HEK293 (cell line): ENCODE data around the gene COBL.

Experiments used
- CTCF ChIA-PET: fragments of 350-600 bp; formaldehyde crosslinking; extraction: SDS; loops from one replicate; lab custom pipeline; 2021; ENCODE audit warnings: antibody characterized with exemption; lab: Yijun Ruan, JAX
- POLR2A ChIA-PET: fragments of 300-600 bp; formaldehyde crosslinking; extraction: SDS; loops from one replicate; lab custom pipeline; 2020; ENCODE audit warnings: antibody characterized with exemption, inconsistent platforms; lab: Yijun Ruan, JAX
- H3K27ac ChIP-seq: fragments of 200-500 bp; sonication (Bioruptor generic); 2 replicates; pipeline ENCODE4 v1.5.1; 2014; ENCODE audit warnings: low read depth, low read length, control low read depth, inconsistent platforms; ENCODE audit errors: extremely low read depth
- H3K36me3 ChIP-seq, 2 experiments: fragments of 200-500 bp in 1 of 2; sonication (Bioruptor generic) in 1 of 2; 1 replicate in 1 of 2; 2 replicates in 1 of 2; pipeline ENCODE4 v1.5.1; 2014 to 2017; ENCODE audit warnings: inconsistent platforms in 2 of 2, low read length in 2 of 2; ENCODE audit not compliant: control insufficient read depth in 2 of 2, insufficient read depth in 1 of 2
- H3K4me1 ChIP-seq: fragments of 200-500 bp; sonication (Bioruptor generic); 2 replicates; pipeline ENCODE4 v1.5.1; 2014; ENCODE audit warnings: mild to moderate bottlenecking, low read length, inconsistent platforms; ENCODE audit not compliant: control insufficient read depth, insufficient read depth
- H3K4me3 ChIP-seq: 2 replicates; pipeline ENCODE4 v1.5.1; 2011; ENCODE audit warnings: low read depth, mild to moderate bottlenecking, control low read depth, low read length, moderate library complexity
- H3K9me3 ChIP-seq: fragments of 200-500 bp; sonication (Bioruptor generic); 2 replicates; pipeline ENCODE4 v1.5.1; 2014; ENCODE audit warnings: low read depth, low read length, inconsistent platforms; ENCODE audit not compliant: control insufficient read depth, insufficient read depth
- GLIS2 ChIP-seq: fragments of 450-650 bp; formaldehyde crosslinking; IDR thresholded peaks from 2 replicates; pipeline ENCODE4 v1.5.1; 2016; ENCODE audit warnings: missing biosample characterization, missing genetic modification characterization
- HOXC10 ChIP-seq: sonication (generic); formaldehyde crosslinking; IDR thresholded peaks from 2 replicates; pipeline ENCODE4 v1.8.1; 2023; ENCODE audit warnings: mild to moderate bottlenecking, missing genetic modification reagents
- SETDB1 ChIP-seq: IDR thresholded peaks from one replicate; pipeline ENCODE4 v1.6.1; 2017; ENCODE audit warnings: mild to moderate bottlenecking, low read length, moderate library complexity, mixed read lengths; ENCODE audit not compliant: insufficient read length
- SP3 ChIP-seq: fragments of 450-650 bp; formaldehyde crosslinking; IDR thresholded peaks from 2 replicates; pipeline ENCODE4 v1.5.1; 2016; ENCODE audit warnings: missing biosample characterization, missing genetic modification characterization
- YY2 ChIP-seq: fragments of 450-650 bp; formaldehyde crosslinking; IDR thresholded peaks from 2 replicates; pipeline ENCODE4 v1.5.1; 2016; ENCODE audit warnings: missing biosample characterization, missing genetic modification characterization
- ZBTB17 ChIP-seq: fragments of 450-650 bp; formaldehyde crosslinking; IDR thresholded peaks from 2 replicates; pipeline ENCODE4 v1.5.1; 2016; ENCODE audit warnings: missing biosample characterization, missing genetic modification characterization
- ZBTB26 ChIP-seq: fragments of 450-650 bp; formaldehyde crosslinking; optimal IDR thresholded peaks from 2 replicates; pipeline ENCODE3; 2016; ENCODE audit warnings: missing biosample characterization, mild to moderate bottlenecking, missing genetic modification characterization
- ZFP69B ChIP-seq: fragments of 450-650 bp; formaldehyde crosslinking; IDR thresholded peaks from 2 replicates; pipeline ENCODE4 v1.5.1; 2016; ENCODE audit warnings: missing biosample characterization, missing genetic modification characterization
- ZNF169 ChIP-seq: fragments of 450-650 bp; formaldehyde crosslinking; IDR thresholded peaks from 2 replicates; pipeline ENCODE4 v1.5.1; 2016; ENCODE audit warnings: missing biosample characterization, missing genetic modification characterization
- ZNF214 ChIP-seq: fragments of 450-650 bp; formaldehyde crosslinking; IDR thresholded peaks from 2 replicates; pipeline ENCODE4 v1.5.1; 2017; ENCODE audit warnings: missing biosample characterization, mild to moderate bottlenecking, missing genetic modification characterization, borderline replicate concordance
- ZNF239 ChIP-seq: fragments of 450-650 bp; formaldehyde crosslinking; IDR thresholded peaks from 2 replicates; pipeline ENCODE4 v1.5.1; 2016; ENCODE audit warnings: missing biosample characterization, missing genetic modification characterization
- ZNF335 ChIP-seq: fragments of 450-650 bp; formaldehyde crosslinking; conservative IDR thresholded peaks from 2 replicates; pipeline ENCODE4 v1.5.1; 2016; ENCODE audit warnings: missing biosample characterization, missing genetic modification characterization
- ZNF510 ChIP-seq: fragments of 450-650 bp; formaldehyde crosslinking; IDR thresholded peaks from 2 replicates; pipeline ENCODE4 v1.5.1; 2018; ENCODE audit warnings: mild to moderate bottlenecking, missing genetic modification characterization, missing biosample characterization; ENCODE audit not compliant: insufficient replicate concordance
- ZNF514 ChIP-seq: fragments of 450-650 bp; formaldehyde crosslinking; IDR thresholded peaks from 2 replicates; pipeline ENCODE4 v1.5.1; 2016; ENCODE audit warnings: missing biosample characterization, missing genetic modification characterization
- ZNF518A ChIP-seq: fragments of 450-650 bp; formaldehyde crosslinking; conservative IDR thresholded peaks from 2 replicates; pipeline ENCODE4 v1.5.1; 2016; ENCODE audit warnings: low read depth, missing biosample characterization, missing genetic modification characterization
- ZNF555 ChIP-seq: fragments of 450-650 bp; formaldehyde crosslinking; conservative IDR thresholded peaks from 2 replicates; pipeline ENCODE4 v1.5.1; 2017; ENCODE audit warnings: missing biosample characterization, mild to moderate bottlenecking, missing genetic modification characterization, inconsistent platforms
- ZNF621 ChIP-seq: fragments of 450-650 bp; formaldehyde crosslinking; IDR thresholded peaks from 2 replicates; pipeline ENCODE4 v1.5.1; 2017; ENCODE audit warnings: missing biosample characterization, missing genetic modification characterization
- ZNF623 ChIP-seq: fragments of 450-650 bp; formaldehyde crosslinking; IDR thresholded peaks from 2 replicates; pipeline ENCODE4 v1.5.1; 2016; ENCODE audit warnings: missing biosample characterization, missing genetic modification characterization
- ZNF639 ChIP-seq: fragments of 450-650 bp; formaldehyde crosslinking; IDR thresholded peaks from 2 replicates; pipeline ENCODE4 v1.5.1; 2016; ENCODE audit warnings: missing biosample characterization, missing genetic modification characterization
- ZNF76 ChIP-seq: fragments of 450-650 bp; formaldehyde crosslinking; IDR thresholded peaks from 2 replicates; pipeline ENCODE4; 2016; ENCODE audit warnings: low read depth, missing biosample characterization, missing genetic modification characterization, borderline replicate concordance
- ZNF777 ChIP-seq: fragments of 450-650 bp; formaldehyde crosslinking; IDR thresholded peaks from 2 replicates; pipeline ENCODE4 v1.5.1; 2017; ENCODE audit warnings: missing biosample characterization, missing genetic modification characterization, borderline replicate concordance
- ZSCAN5A ChIP-seq: fragments of 450-650 bp; formaldehyde crosslinking; IDR thresholded peaks from 2 replicates; pipeline ENCODE4 v1.5.1; 2016; ENCODE audit warnings: missing biosample characterization, missing genetic modification characterization

The COBL gene

GRCh38 chr7:51138123-51139085 is 178.2 kb downstream of the COBL start:
- TF ChIP-seq ZFP69B (tag by site-specific recombination) = no peak
- TF ChIP-seq YY2 (tag by site-specific recombination) = no peak
- TF ChIP-seq GLIS2 (tag by site-specific recombination) = no peak
- no peak for TF ChIP-seq ZNF777 (tag by site-specific recombination)
- TF ChIP-seq ZNF239 (tag by site-specific recombination) = no peak
- TF ChIP-seq ZNF214 (tag by site-specific recombination) = no peak
- no peak for TF ChIP-seq ZBTB17 (tag by site-specific recombination)
- no peak for TF ChIP-seq SP3 (tag by site-specific recombination)
- TF ChIP-seq ZNF623 (tag by site-specific recombination) = no peak
- no peak for TF ChIP-seq ZNF639 (tag by site-specific recombination)
- TF ChIP-seq ZBTB26 (tag by site-specific recombination) = no peak
- no peak for TF ChIP-seq HOXC10 (CRISPR knock-in tag)
- no peak for TF ChIP-seq ZNF335 (tag by site-specific recombination)
- TF ChIP-seq ZNF514 (tag by site-specific recombination) = no peak
- TF ChIP-seq ZNF621 = no peak
- no peak for TF ChIP-seq ZNF169
- no peak overlapping the region for H3K4me3 ChIP-seq
- no peaks in the 10 kb centered on the region for H3K4me1 ChIP-seq
- CTCF ChIA-PET = interaction anchor here (0.6 kb wide), 2 partner anchors 116 to 290 kb away, joined by 4 to 6 read pairs; no protein-coding TSS in a partner anchor
- no peaks in the 10 kb centered on the region for H3K9me3 ChIP-seq
- no peak overlapping the region for H3K27ac ChIP-seq
- H3K36me3 ChIP-seq = peaks cover 0 to 7% of the 10 kb centered on the region in 2 experiments; a peak in 2 of 3 replicates
- POLR2A ChIA-PET = no interaction called here

- H3K36me3 ChIP-seq = peaks cover 0 to 14% of the 10 kb centered on the region in 2 experiments; a peak in 2 of 3 replicates
- CTCF ChIA-PET = interaction anchor here (1.2 to 1.9 kb wide), 2 partner anchors 25 to 232 kb away, joined by 4 to 5 read pairs; no protein-coding TSS in a partner anchor
- POLR2A ChIA-PET = no interaction called here
- no peaks in the 10 kb centered on the region for H3K4me1 ChIP-seq
- H3K9me3 ChIP-seq = no peaks in the 10 kb centered on the region
- no peak for TF ChIP-seq ZNF510 (tag by site-specific recombination)
- no peak for TF ChIP-seq ZNF555 (tag by site-specific recombination)
- no peak for TF ChIP-seq ZNF76 (tag by site-specific recombination)
- no peak overlapping the region for H3K27ac ChIP-seq
- no peak overlapping the region for H3K4me3 ChIP-seq
These were observed 181.0 kb downstream of the COBL start for GRCh38 chr7:51135576-51135975.

GRCh38 chr7:51134013-51134441 is 182.6 kb downstream of the COBL start:
- Histone ChIP-seq H3K27ac (no peak overlapping the region), H3K4me1 (no peaks in the 10 kb centered on the region), H3K4me3 (no peak overlapping the region), H3K36me3 (peaks cover 0 to 14% of the 10 kb centered on the region in 2 experiments; a peak in 2 of 3 replicates), H3K9me3 (no peaks in the 10 kb centered on the region)
- ChIA-PET POLR2A (no interaction called here), CTCF (interaction anchor here (1.9 kb wide), 1 partner anchor 234 kb away, joined by 4 read pairs; no protein-coding TSS in a partner anchor)
- TF ChIP-seq ZNF518A (no peak), SETDB1 (no peak), ZSCAN5A (tag by site-specific recombination) (no peak)
